Nucleus accumbens (tissue), 56 donors: ENCODE results near the gene C1S.
"Not testable (repeated sequence)": the region's sequence is repeated elsewhere in the genome, so short reads cannot be mapped to it uniquely, and the experiment has no call there.

Experiments
- DNase-seq, 56 donors: peaks; one replicate each; lab custom pipeline; 2025; lab: John Stamatoyannopoulos, UW

The C1S gene

DNA sequence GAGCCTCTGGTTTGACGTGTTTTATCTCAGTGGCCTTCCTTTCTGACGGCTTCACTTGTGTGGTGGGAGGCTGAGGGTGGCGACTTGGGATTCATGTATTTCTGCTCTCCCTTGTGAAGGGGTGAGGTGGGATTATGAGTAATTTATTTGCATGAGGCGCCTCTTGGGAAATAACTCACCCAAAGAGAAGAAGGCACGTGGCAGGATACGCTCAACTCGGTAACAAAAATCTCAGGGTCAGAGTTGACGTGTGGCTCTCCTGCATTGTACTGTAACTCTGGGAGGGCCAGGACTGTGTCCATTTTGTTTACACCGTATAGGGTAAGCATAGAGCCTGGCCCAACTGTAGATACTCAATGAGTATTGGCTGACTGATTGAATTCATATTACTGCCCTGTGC, 14.6 kb upstream of the C1S start:
- DNase-seq: no peak

DNA sequence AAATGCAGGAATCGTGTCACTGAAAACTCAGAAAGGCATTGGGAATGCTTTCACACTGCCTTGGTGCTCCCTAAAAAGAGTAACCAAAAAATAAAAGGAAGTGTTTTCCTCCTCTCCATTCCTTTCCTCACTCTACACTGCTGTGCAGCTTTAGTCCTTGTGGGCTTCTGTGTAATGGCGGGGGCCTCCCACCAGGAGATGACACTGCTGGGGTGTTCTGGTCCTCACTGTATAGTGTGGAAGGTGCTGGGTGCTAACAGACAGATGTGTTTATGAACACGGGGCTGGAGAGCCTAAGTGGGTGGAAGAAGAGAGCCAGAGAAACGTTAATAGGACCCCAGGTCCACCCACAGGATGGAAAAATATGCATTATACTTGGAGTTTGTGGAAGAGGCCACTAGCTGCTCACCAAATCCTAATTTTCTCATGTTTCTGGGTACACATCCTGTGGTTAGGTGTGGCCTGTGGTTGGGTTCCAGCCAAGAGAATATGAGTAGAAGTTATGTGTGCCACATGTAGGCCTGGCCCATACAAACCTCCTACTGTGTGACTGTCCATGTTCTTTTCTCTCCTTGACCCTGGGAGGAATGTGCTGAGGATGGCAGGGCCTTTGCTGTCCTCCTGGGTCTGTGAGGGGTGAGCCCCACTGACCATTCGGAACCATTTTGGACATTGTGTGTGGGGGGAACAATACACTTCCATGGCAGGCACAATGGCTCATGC, 14.0 kb upstream of the C1S start:
- no peak for DNase-seq

DNA sequence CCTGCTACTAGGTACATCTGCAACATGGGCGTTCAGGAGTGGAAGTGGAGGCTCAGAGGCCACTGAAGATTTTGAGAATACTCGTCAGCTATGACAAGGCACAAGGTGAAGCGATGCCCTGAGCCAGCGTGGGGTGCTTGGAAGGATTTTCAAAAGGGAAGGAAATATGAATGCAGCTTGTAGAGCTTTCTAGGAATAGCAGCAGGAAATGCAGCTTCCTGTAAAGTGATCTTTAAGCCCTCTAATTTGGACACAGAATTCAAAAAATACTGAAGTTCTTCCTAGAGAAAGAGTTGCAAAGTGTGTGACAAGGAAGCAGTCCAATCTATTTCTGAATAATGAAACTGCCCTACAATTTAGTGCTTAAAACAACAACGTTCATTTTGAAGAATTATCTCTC, 13.2 kb upstream of the C1S start:
- no peak for DNase-seq

DNA sequence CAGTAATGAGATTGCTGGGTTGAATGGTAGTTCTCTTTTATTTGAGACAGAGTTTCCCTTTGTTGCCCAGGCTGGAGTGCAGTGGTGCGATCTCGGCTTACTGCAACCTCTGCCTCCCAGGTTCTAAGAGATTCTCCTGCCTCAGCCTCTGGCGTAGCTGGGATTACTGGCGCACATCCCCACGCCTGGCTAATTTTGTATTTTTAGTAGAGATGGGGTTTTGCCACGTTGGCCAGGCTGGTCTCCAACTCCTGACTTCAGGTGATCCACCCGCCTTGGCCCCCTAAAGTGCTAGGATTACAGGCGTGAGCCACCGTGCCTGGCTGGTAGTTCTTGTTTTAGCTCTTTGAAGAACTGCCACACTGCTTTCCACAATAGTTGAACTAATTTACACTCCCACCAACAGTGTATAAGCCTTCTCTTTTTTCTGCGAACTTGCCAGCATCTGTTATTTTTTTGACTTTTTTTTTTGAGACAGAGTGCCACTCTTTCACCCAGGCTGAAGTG, 11.0 kb upstream of the C1S start:
- not testable (repeated sequence) for DNase-seq

DNA sequence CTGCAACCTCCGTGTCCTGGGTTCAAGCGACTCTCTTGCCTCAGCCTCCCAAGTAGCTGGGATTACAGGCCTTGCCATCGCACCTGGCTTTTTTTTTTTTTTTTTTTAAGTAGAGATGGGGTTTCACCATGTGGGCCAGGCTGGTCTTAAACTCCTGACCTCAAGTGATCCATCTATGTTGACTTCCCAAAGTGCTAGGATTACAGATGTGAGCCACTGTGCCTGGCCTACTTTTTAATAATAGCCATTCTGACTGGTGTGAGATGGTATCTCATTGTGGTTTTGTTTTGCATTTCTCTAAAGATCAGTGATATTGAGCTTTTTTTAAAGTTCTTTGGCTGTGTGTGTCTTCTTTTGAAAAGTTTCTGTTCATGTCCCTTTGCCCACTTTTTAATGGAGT, 10.5 kb upstream of the C1S start:
- DNase-seq: not testable (repeated sequence)

DNA sequence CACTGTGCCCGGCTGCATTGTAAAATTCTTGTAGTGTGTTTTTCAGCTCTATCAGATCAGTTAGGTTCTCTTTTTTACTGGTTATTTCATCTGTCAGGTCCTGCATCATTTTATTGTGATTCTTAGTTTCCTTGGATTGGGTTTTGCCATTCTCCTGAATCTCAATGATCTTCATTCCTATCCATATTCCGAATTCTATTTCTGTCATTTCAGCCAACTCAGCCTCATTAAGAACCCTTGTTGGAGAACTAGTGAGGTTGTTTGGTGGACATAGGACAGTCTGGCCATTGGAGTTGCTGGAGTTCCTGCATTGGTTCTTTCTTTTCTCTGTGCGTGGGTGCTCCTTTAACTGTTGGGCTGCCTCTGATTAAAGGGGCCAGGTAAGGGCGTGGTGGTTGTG, 5.6 kb upstream of the C1S start:
- DNase-seq: no peak

DNA sequence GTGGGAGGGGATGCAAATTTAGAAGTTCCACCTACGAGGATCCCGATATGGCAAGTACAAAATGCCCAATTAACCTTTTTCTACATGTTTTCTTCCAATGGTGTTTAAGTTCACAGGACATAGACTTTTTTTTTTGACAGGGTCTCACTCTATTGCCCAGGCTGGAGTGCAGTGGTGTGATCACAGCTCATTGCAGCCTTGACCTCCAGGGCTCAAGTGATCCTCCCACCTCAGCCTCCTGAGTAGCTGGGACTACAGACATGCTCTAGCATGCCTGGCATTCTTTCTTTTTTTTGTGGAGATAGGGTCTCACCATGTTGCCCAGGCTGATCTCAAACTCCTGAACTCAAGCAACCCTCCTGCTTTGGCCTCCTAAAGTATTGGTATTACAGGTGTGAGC, 4.8 kb upstream of the C1S start:
- DNase-seq: not testable (repeated sequence)

DNA sequence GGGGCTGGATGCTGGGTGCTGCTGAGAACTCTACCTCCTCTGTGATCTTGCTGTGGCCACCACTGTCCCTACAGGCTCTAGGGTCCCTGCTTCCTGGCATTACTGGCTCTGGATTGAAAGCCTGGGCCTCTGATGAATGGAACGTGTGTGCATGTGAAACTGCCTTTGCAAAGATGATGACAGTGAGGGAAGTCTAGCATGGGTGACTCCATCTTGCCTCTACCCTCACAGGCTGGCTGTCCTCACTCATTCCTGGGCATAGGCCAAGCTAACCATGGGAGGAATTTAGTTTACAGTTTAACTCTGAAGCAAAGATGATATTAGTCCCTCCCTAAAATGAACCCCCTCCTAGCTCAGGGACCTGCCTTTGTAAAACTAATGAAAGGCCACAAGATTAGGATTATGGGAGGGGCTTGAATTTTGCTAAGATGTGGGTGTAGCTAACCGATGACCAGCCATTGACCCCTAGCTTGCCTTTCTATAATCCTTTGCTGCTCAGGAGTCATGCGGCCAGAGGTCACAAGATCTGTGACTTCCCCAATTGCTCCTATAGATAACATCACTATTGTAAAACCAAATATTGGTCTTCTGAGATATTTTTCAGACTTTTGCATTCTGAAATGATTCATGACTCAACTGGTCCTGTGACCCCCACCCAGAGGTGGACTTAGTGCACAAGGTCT, 2.2 kb upstream of the C1S start:
- no peak for DNase-seq

DNA sequence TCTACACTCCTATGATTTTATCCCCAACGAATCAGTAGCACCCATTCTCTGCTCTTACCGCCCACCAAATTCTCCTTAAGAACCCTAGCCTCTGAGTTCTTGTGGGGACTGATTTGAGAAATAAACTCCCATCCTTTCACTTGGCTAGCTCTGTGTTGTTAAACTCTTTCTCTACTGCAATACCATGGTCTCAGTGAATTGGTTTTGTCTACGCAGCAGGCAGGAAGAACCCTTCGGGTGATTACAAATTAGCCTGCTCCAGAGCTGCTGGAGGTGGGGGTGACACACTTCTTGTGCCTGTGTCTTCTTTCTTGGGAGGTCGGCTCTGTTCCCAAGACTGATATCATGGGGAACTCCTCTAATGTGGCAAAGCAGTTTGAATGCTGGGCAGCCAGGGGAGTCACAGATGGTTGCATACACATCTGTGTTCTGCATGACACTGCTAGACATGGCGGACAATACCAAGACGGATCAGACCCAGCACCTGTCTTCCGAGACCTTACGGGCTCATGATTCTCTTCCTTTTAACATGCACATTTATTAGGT, 1.6 kb upstream of the C1S start:
- DNase-seq: no peak

DNA sequence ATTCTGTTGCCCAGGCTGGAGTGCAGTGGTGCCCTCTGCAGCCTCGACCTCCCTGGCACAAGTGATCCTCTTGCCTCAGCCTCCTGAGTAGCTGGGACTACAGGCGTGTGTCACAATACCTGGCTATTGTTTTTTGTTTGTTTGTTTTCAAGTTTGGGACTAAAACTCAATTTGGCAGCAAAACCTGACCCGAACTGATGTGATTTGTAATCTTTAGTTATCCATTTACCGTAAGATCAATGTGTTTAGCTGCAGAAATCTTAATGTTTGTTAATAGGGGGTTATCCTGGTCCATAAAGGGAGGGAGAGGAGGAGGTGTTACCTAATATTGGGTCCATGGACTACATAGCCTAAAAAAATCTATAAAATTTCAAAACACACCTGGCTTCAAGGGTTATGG, 738 bp upstream of the C1S start:
- no peak for DNase-seq

DNA sequence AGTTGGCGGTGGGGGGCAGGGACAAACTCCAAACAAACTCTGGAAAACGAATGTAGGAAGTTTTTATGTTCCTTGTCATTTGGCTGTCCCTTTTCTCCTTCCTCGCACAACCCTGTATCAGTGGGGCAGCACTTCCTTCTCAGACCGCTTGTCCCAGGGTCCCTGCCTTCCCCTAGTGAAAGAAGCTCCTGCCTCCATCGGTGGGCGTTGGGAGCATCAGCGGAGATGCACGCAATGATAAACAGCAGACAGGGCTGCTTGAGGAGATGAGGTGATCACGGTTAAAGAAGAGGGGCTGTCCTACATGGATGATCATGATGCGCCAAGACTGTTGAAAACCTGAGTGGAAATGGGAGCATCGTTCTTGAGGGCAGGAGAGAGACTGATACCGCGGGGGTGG, 620 bp downstream of the C1S start:
- no peak for DNase-seq

DNA sequence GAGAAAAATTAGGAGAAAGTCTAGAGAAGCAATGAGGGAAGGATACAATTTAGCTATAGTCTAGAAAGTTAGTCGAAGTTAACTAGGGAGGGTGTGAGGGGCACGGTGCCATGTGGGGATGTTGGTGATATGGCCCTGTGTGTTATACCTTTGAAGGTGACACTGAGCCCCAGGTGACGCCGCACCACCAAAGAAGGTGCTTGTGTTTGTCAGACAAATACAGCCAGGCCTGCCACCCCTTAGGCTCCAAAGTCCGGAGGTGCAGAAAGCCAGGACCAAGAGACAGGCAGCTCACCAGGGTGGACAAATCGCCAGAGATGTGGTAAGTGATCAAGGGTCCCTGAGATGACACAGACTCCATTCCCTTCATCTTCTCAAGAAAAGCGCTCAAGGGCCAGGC, 1.1 kb downstream of the C1S start:
- DNase-seq: no peak

DNA sequence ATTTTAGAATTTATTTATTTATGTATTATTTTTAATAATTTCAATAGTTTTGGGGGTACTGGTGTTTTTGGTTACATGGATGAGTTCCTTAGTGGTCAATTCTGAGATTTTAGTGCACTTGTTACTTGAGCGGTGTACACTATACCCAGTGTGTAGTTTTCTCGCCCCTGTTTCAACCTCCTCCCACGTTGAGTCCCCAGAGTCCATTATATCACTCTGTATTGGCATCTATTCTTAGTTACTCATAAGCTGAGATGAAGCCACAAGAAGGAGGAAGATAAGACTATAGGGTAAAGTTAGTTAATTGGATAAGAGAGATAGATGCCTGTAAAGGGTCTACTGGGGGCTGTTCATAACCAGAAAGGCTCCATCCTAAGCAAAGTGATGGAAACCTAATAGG, 4.0 kb downstream of the C1S start:
- no peak for DNase-seq

DNA sequence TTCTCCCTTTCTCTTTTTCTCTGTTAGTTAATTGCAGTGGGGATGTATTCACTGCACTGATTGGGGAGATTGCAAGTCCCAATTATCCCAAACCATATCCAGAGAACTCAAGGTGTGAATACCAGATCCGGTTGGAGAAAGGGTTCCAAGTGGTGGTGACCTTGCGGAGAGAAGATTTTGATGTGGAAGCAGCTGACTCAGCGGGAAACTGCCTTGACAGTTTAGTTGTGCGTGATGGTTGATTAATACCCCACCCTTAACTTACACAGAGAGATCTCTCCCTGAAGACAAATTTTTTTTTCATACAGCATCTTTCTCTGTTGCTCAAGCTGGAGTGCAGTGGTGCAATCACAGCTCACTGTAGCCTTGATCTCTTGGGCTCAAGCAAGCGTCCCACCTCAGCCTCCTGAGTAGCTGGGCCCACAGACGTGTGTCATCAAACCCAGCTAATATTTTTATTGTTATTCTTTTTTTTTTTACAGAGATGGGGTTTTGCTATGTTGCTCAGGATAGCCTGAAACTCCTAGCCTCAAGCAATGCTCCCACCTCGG, 4.6 kb downstream of the C1S start:
- no peak for DNase-seq

DNA sequence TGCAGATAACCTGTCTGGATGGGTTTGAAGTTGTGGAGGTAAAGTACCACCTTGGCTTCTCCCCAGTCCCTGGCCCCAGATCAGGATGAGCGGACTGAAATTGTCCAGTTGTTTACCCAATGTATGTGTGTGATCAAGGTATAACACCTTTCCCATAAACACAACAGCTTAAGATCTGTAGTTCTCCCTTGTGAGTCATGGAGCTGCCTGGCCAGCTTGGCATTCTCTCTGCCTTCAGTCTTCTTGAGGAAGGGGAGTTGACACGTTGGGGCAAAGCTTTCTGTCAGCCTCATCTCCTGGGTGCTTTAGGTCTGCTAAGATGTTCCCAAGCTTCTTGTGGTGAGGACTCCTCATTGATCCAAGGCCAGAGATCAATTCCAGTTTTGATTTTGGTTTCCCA, 6.1 kb downstream of the C1S start:
- no peak for DNase-seq

DNA sequence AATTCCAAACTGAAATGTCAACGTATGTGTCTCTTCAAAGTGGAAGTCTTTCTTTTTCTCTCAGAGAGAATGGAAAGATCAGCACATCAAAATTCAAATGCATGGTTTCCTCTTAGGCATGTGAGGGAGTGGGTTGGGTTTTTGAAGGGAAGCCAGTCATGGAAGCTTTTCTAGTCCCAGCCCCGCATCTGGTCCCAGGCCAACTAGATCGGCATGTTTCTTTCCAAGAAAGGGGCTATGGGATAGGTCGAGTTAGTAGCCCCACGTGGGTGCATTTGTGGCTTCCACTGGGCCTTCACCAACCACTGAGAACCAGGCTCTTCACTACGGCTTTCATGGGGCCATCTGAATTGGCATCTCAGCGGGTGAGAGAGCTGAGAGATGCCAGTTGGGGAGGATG, 6.6 kb downstream of the C1S start:
- no peak for DNase-seq

DNA sequence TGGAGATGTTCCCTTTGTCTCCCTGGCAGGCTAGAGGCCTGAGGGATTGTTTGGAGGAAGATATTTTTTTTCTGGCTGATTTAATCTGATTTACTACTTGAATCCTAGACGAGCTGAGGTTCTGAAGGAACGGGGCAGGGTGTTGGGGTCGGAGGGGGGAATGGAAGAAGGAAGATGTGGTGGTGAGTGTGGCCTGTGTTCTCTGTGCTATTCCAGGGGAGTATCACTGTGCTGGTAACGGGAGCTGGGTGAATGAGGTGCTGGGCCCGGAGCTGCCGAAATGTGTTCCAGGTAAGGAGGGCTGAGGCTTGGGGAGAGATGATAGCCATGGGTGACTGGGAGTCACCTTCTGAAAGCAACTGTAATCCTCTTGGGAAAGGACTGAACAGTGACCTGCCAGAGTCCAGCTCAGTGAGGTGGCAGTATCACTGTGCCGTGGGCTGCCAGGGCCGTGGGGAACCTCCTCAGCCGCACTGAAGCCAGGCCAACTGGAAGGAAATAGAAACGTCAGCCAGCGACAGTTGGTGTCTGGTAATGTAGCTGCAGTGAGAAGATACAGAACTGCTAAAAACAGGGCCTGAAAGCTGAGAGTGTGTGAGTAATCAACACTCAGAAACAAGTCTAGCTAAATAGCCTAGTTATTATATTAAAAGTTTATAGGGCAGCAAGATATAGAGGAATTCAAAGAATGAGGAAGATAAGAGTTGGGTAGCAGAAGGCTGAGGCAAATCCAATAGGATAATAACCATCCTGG, 7.9 kb downstream of the C1S start:
- DNase-seq: no peak

DNA sequence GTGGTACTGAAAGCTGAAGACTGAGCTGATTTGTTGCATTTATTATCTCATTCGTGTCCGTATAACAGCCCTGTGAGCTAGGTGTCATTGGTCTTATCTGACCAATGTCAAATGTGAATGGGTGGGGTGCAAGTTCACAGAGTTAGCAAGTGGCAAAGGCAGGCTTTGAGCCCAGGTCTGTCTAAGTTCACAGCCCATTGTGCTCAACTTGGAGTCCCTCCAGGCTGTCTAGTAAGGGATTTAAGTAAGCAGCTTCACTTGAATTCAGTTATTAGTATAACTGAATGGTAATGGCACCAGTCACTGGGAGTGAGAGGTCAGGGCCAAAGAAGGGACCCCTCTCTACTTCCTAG, 8.5 kb downstream of the C1S start:
- DNase-seq: no peak

DNA sequence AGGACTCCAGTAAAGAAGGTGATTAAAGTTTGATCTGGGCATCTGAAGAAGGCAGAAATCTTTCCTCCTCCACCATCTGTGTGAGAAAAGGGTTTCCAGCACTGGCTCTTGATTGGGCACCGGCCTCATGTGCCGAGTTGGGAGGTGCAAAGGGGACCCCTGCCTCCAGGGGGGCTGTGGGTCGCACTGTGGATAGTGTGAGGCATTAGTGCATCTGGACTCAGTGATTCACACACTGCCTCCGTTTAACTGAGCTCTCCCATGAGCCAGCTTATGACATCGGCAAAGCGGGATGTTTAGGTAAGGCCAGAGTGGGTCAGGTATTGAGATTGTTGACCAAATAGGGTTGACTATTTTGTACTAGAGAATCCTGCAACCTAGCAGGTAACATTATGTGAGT, 8.9 kb downstream of the C1S start:
- no peak for DNase-seq

DNA sequence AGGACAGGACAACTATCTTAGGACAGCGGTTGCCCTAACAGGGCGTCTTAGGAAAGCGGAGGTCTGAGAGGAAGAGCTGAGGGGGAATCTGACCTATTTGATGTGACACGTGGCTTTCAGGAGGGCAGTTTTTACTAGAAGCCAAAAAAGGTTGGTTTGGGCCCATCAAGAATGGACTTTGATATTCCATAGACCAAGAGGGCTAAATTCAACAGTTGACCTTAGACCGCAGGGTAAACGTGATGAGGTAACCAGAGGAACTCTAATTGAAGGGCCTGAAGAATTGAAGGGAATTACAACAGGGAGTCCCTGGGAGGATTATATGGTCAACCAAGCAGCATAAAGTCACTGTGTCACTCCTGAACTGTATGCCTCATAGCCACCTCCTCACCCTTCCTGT, 11.5 kb downstream of the C1S start:
- DNase-seq: no peak

DNA sequence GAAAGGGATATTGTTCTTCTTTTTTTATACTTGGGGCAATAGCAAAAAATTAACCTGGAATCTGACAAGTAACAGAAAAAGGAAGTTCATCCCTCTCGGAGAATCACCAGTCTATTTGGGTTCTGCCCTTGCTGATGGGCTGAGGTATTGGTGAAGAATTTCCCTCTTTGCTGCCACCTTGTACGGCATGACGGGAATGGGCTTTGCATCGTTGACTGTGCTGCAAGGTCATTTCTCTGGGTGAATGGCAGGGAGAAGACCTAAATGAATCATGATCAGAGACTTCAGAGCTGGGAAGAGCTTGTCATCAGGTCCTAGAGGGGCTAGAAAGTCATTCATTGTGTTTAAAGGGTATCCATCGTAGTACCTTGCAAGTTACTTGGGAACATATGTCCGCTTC, 12.0 kb downstream of the C1S start:
- DNase-seq: no peak
